Measurements from ENCODE around the gene UBA7. TPM values are rescaled to one million over a fixed set of nuclear protein-coding genes. Genes with fewer than 3 reads are reported as not detected.

The UBA7 gene
- total RNA-seq, 1 experiment from 2014 or later, result 3.8 TPM

GRCh38 chr3:49772703-49773102, 41.0 kb downstream of the UBA7 start:
- H3K27ac Mint-ChIP-seq (ENCODE audit: low read depth, unreplicated experiment), result no peak overlapping the region
- H3K9me3 Mint-ChIP-seq (ENCODE audit: unreplicated experiment), result no peaks in the 10 kb centered on the region
- H3K4me3 Mint-ChIP-seq (ENCODE audit: unreplicated experiment), result no peak overlapping the region
- TF ChIP-seq, protein P1, sequence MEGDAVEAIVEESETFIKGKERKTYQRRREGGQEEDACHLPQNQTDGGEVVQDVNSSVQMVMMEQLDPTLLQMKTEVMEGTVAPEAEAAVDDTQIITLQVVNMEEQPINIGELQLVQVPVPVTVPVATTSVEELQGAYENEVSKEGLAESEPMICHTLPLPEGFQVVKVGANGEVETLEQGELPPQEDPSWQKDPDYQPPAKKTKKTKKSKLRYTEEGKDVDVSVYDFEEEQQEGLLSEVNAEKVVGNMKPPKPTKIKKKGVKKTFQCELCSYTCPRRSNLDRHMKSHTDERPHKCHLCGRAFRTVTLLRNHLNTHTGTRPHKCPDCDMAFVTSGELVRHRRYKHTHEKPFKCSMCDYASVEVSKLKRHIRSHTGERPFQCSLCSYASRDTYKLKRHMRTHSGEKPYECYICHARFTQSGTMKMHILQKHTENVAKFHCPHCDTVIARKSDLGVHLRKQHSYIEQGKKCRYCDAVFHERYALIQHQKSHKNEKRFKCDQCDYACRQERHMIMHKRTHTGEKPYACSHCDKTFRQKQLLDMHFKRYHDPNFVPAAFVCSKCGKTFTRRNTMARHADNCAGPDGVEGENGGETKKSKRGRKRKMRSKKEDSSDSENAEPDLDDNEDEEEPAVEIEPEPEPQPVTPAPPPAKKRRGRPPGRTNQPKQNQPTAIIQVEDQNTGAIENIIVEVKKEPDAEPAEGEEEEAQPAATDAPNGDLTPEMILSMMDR (IDR thresholded peaks at IDR 0.05; ENCODE audit: unreplicated experiment), result no peak
- no TSS peak for BruUV-seq (replicated peaks)
- intact Hi-C loops (cut with micrococcal nuclease), result no loop called here
- ChIA-PET CTCF (interaction anchor here (0.6 to 1.4 kb wide), 2 partner anchors 67 to 297 kb away, joined by 3 read pairs; no protein-coding TSS in a partner anchor), POLR2A (interaction anchor here (1.0 to 2.6 kb wide), 2 partner anchors 13 to 27 kb away, joined by 3 to 9 read pairs; partner anchors contain the start of genes CDHR4 and IP6K1)
- no peaks in the 10 kb centered on the region for H3K4me1 Mint-ChIP-seq (ENCODE audit: insufficient read depth, unreplicated experiment)
- H3K27me3 Mint-ChIP-seq (ENCODE audit: insufficient read depth, unreplicated experiment), result no peaks in the 10 kb centered on the region
- no peak for DNase-seq (ENCODE audit: unreplicated experiment)
- H3K36me3 Mint-ChIP-seq (ENCODE audit: insufficient read depth, unreplicated experiment), result peaks cover 14% of the 10 kb centered on the region

DNA sequence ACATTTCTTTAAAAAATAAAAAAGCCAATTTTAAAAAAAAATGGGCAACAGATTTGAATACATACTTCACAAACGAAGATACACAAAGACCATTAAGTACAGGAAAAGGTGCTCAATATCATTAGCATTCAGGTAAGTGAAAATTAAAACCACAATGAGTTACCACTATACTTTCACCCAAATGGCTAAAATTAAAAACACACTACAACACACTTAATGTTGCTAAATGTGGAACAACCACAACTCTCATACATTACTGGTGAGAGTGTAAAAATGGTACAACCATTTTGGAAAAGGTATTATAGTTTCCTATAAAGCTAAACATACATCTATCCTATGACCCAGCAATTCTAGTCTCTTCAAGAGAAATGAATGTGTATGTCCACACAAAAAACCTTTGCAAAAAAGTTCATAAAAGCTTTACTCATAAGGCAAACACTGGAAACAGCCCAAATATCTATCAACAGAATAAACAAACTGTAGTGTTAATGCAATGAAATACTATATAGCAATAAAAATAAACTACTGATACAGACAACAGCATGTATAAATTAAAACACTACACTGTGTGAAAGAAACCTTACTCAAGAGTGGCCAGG, 42.3 kb downstream of the UBA7 start:
- Mint-ChIP-seq H3K9me3 (ENCODE audit: unreplicated experiment) (no peaks in the 10 kb centered on the region), H3K27me3 (ENCODE audit: insufficient read depth, unreplicated experiment) (no peaks in the 10 kb centered on the region), H3K27ac (ENCODE audit: low read depth, unreplicated experiment) (no peak overlapping the region), H3K36me3 (ENCODE audit: insufficient read depth, unreplicated experiment) (peaks cover 17% of the 10 kb centered on the region), H3K4me3 (ENCODE audit: unreplicated experiment) (no peak overlapping the region), H3K4me1 (ENCODE audit: insufficient read depth, unreplicated experiment) (no peaks in the 10 kb centered on the region)
- DNase-seq (ENCODE audit: unreplicated experiment), result no peak
- POLR2A ChIA-PET, result interaction anchor here (0.6 to 2.6 kb wide), 4 partner anchors 13 to 158 kb away, joined by 3 to 9 read pairs (median 5); partner anchors contain the start of genes CDHR4, IP6K1 and MON1A
- intact Hi-C loops (cut with micrococcal nuclease), result no loop called here
- CTCF ChIA-PET, result interaction anchor here (0.6 to 1.4 kb wide), 5 partner anchors 67 to 308 kb away, joined by 3 to 6 read pairs (median 4); no protein-coding TSS in a partner anchor
- no TSS peak for BruUV-seq (replicated peaks)
- TF ChIP-seq, protein P1 (IDR thresholded peaks at IDR 0.05; ENCODE audit: unreplicated experiment), result no peak

- Mint-ChIP-seq H3K9me3 (ENCODE audit: unreplicated experiment) (no peaks in the 10 kb centered on the region), H3K4me1 (ENCODE audit: insufficient read depth, unreplicated experiment) (no peaks in the 10 kb centered on the region), H3K27ac (ENCODE audit: low read depth, unreplicated experiment) (peak overlapping the region; percentile 39), H3K36me3 (ENCODE audit: insufficient read depth, unreplicated experiment) (peaks cover 22% of the 10 kb centered on the region), H3K4me3 (ENCODE audit: unreplicated experiment) (no peak overlapping the region), H3K27me3 (ENCODE audit: insufficient read depth, unreplicated experiment) (no peaks in the 10 kb centered on the region)
- TF ChIP-seq, protein P1 (IDR thresholded peaks at IDR 0.05; ENCODE audit: unreplicated experiment), result no peak
- POLR2A ChIA-PET, result interaction anchor here (0.8 to 2.2 kb wide), 4 partner anchors 14 to 320 kb away, joined by 3 to 6 read pairs (median 4); partner anchors contain the start of gene IP6K1
- intact Hi-C loops (cut with micrococcal nuclease), result no loop called here
- no peak for DNase-seq (ENCODE audit: unreplicated experiment)
- no TSS peak for BruUV-seq (replicated peaks)
- CTCF ChIA-PET, result interaction anchor here (0.6 to 1.6 kb wide), 3 partner anchors 69 to 131 kb away, joined by 3 to 4 read pairs (median 4); no protein-coding TSS in a partner anchor
Measured at GRCh38 chr3:49769926-49770325, 43.8 kb downstream of the UBA7 start.

DNA sequence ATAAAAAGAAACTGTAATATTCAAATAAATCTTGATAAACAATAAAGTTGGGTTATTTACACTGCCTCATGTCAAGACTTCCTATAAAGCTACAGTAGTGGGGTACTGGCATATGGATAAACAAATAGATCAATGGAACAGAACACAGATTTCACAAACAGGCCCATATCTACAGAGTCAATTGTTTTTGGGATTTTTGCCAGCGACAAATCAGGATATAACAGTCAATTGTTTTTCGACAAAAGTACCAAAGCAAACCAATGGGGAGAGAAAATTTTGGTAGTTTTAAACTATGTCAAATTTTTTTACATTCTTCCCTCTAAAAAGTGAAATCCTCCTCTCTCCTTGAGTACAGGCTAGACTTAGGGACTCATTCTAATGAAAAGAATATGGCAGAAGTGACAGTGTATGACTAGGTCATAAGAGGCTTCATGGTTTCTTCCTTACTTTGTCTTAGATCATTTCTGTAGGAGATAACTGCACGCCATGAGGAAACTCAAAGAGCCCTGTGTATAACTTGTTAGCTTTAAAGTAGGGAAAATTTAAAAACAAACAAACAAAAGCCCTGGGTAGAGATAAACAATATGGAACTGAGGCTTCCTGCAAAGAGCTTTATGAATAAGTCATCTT, 44.4 kb downstream of the UBA7 start:
- peak overlapping the region; percentile 39 for H3K27ac Mint-ChIP-seq (ENCODE audit: low read depth, unreplicated experiment)
- DNase-seq (ENCODE audit: unreplicated experiment), result no peak

More for the DNA sequence above, 44.4 kb downstream of the UBA7 start:
- peaks cover 22% of the 10 kb centered on the region for H3K36me3 Mint-ChIP-seq (ENCODE audit: insufficient read depth, unreplicated experiment)
- H3K27me3 Mint-ChIP-seq (ENCODE audit: insufficient read depth, unreplicated experiment), result no peaks in the 10 kb centered on the region
- ChIA-PET POLR2A (interaction anchor here (0.8 to 2.2 kb wide), 4 partner anchors 15 to 320 kb away, joined by 3 to 6 read pairs (median 4); partner anchors contain the start of gene IP6K1), CTCF (interaction anchor here (1.6 kb wide), 1 partner anchor 131 kb away, joined by 4 read pairs; no protein-coding TSS in a partner anchor)
- intact Hi-C loops (cut with micrococcal nuclease), result no loop called here
- TF ChIP-seq, protein P1 (IDR thresholded peaks at IDR 0.05; ENCODE audit: unreplicated experiment), result no peak
- BruUV-seq (replicated peaks), result no TSS peak
- H3K9me3 Mint-ChIP-seq (ENCODE audit: unreplicated experiment), result no peaks in the 10 kb centered on the region
- H3K4me1 Mint-ChIP-seq (ENCODE audit: insufficient read depth, unreplicated experiment), result no peaks in the 10 kb centered on the region
- no peak overlapping the region for H3K4me3 Mint-ChIP-seq (ENCODE audit: unreplicated experiment)
